CD4-positive, alpha-beta T cell treated with Interleukin-21 for 1 hour (primary cell): ENCODE measurements around the gene LMNTD1.
"Not testable (repeated sequence)": the region's sequence is repeated elsewhere in the genome, so short reads cannot be mapped to it uniquely, and the experiment has no call there.

Experiments
- DNase-seq: peaks from one replicate; pipeline ENCODE4 v3.0.0-alpha.2; 2020

Gene LMNTD1

GRCh38 chr12:25426821-25427220, 126.3 kb downstream of the LMNTD1 start:
- not testable (repeated sequence) for DNase-seq
